ENCODE measurements around the gene CUEDC1. TPM values are rescaled to one million over a fixed set of nuclear protein-coding genes. Genes with fewer than 3 reads are reported as not detected.

The CUEDC1 gene
- total and polyA plus RNA-seq, 9 donors = 6.7 to 30.2 (median 21.5) TPM

GRCh38 chr17:57986841-57987580 lies 31.8 kb upstream of the CUEDC1 start:
- Histone ChIP-seq H3K4me3 (peak overlapping the region; percentile 86), H3K9me3 (no peaks in the 10 kb centered on the region), H3K27ac (peak overlapping the region; percentile 93 to 95), H3K4me1 (ENCODE audit: insufficient read depth) (peaks cover 13% of the 10 kb centered on the region), H3K36me3 (no peaks in the 10 kb centered on the region), H3K27me3 (no peaks in the 10 kb centered on the region)
- no peak for TF ChIP-seq EP300 (IDR thresholded peaks at IDR 0.05)
- no peak for TF ChIP-seq POLR2A (IDR thresholded peaks at IDR 0.05)
- TF ChIP-seq, protein P1, sequence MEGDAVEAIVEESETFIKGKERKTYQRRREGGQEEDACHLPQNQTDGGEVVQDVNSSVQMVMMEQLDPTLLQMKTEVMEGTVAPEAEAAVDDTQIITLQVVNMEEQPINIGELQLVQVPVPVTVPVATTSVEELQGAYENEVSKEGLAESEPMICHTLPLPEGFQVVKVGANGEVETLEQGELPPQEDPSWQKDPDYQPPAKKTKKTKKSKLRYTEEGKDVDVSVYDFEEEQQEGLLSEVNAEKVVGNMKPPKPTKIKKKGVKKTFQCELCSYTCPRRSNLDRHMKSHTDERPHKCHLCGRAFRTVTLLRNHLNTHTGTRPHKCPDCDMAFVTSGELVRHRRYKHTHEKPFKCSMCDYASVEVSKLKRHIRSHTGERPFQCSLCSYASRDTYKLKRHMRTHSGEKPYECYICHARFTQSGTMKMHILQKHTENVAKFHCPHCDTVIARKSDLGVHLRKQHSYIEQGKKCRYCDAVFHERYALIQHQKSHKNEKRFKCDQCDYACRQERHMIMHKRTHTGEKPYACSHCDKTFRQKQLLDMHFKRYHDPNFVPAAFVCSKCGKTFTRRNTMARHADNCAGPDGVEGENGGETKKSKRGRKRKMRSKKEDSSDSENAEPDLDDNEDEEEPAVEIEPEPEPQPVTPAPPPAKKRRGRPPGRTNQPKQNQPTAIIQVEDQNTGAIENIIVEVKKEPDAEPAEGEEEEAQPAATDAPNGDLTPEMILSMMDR (IDR thresholded peaks at IDR 0.05) = no peak
- intact Hi-C loops (cut with DNase I) = loop anchor here in 2 of 4 donors (5.0 kb wide), 2 partner anchors 95 to 125 kb away; no protein-coding TSS in a partner anchor
- DNase-seq = peak in 4 of 5 donors; percentile 45 to 70 (median 60)
- WGBS, 3 donors = 0 to 1% (median 1%) methylated on average over 38 of the region's 38 CpGs

DNA sequence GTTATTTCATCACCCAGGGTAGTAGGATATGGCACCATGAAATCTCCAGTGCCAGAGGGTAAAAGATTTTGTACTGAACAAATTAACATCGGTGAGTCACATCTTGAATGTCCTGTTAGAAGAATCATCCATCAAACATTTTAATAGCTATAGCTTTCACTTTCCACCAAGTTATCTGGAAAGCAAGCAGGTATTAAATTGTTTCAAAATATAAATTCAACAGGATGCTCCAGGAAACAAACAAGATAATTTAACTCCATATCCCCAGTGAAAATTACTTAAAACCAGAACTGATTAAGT lies 30.4 kb upstream of the CUEDC1 start:
- H3K27me3 ChIP-seq = no peaks in the 10 kb centered on the region
- no peaks in the 10 kb centered on the region for H3K36me3 ChIP-seq
- WGBS, 3 donors = 32 to 40% (median 37%) methylated on average over 1 of the region's 1 CpG
- no peak overlapping the region for H3K27ac ChIP-seq
- peaks cover 13% of the 10 kb centered on the region for H3K4me1 ChIP-seq (ENCODE audit: insufficient read depth)
- H3K4me3 ChIP-seq = no peak overlapping the region
- no peaks in the 10 kb centered on the region for H3K9me3 ChIP-seq
- TF ChIP-seq POLR2A (IDR thresholded peaks at IDR 0.05) = no peak
- no peak for TF ChIP-seq EP300 (IDR thresholded peaks at IDR 0.05)
- TF ChIP-seq, protein P1 (IDR thresholded peaks at IDR 0.05) = no peak
- DNase-seq = no peak
- intact Hi-C loops (cut with DNase I) = loop anchor here in 2 of 4 donors (5.0 kb wide), 2 partner anchors 93 to 123 kb away; no protein-coding TSS in a partner anchor

DNA sequence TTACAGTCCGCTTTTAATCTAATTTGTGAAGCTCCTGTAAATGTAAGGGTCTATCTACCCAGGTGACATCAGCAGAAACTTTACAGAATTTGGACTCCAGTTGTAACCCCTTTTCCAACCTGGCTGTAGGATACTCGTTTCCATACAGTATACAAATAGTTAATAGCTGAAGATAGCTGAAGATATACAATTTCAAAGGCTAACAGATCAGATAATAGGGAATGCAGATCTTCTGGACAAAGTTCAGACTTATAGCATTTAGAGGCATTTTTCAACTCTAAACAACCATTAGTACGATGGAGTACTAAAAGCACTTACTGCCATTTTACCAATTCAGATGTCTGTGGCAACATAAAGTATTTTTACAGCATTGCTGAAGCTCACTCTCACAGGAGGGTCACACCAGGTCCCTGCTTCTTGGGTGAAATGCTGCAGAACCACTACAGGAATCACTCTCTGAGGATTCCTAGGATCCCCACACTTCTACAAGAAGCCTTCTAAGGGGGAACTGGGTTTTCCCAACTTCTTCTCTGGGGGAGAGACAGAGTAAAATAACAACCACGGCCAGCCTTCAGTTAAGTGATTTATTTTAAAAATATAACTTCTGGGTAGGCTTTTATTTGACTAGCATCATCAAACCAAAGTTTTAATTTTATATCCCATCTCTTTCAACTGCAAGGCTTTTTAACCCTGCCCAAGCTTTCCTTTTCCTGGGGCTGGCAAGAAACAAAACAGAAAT lies 29.9 kb upstream of the CUEDC1 start:
- Histone ChIP-seq H3K9me3 (no peaks in the 10 kb centered on the region), H3K27ac (no peak overlapping the region), H3K4me3 (no peak overlapping the region), H3K36me3 (no peaks in the 10 kb centered on the region), H3K4me1 (ENCODE audit: insufficient read depth) (peaks cover 13% of the 10 kb centered on the region), H3K27me3 (no peaks in the 10 kb centered on the region)
- intact Hi-C loops (cut with DNase I) = loop anchor here in 2 of 4 donors (5.0 kb wide), 2 partner anchors 93 to 123 kb away; no protein-coding TSS in a partner anchor
- TF ChIP-seq POLR2A (IDR thresholded peaks at IDR 0.05) = no peak
- TF ChIP-seq, protein P1 (IDR thresholded peaks at IDR 0.05) = no peak
- no peak for TF ChIP-seq EP300 (IDR thresholded peaks at IDR 0.05)
- WGBS, 3 donors = 50 to 59% (median 53%) methylated on average over 4 of the region's 4 CpGs
- no peak for DNase-seq

DNA sequence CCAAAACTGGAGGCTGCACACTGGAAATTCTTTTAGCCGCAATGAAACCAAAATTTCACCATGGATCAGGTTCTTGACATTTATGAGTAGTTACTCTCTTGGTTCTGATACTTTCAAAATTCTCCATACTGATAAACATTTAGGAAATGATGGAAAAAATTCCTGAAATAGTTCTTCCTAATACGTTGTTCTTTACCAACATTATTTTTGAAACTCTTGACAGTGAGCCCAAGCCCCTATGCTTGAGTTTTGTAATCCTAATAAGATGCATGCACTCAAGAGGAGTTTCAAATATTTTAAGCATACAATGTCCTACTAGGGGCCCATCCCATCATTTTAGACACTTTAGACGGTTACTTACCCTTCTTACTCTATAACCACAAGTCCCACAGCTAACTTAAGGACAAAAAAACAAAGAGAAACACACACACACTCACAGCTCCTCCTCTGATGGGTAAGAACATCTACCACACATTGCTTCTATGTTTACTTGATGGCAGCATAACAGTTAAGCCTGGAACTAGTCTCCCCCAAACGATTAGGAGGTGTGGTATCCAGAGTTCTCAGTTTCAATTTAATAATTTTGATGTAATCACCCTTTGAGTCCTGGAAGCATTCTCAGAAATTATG lies 29.2 kb upstream of the CUEDC1 start:
- intact Hi-C loops (cut with DNase I) = no loop called here
- no peak for DNase-seq
- no peaks in the 10 kb centered on the region for H3K27me3 ChIP-seq
- H3K36me3 ChIP-seq = no peaks in the 10 kb centered on the region
- no peak overlapping the region for H3K27ac ChIP-seq
- H3K4me3 ChIP-seq = no peak overlapping the region
- WGBS, 3 donors = 21 to 34% (median 34%) methylated on average over 4 of the region's 4 CpGs
- H3K4me1 ChIP-seq (ENCODE audit: insufficient read depth) = peaks cover 13% of the 10 kb centered on the region
- TF ChIP-seq, protein P1 (IDR thresholded peaks at IDR 0.05) = no peak
- TF ChIP-seq EP300 (IDR thresholded peaks at IDR 0.05) (no peak), POLR2A (IDR thresholded peaks at IDR 0.05) (no peak)
- H3K9me3 ChIP-seq = no peaks in the 10 kb centered on the region

Measured in ovary (tissue), 9 donors.